A549 treated with GW870086 at 1 μM for 4 hours (cell line): ENCODE measurements around the gene THBD. TPM values are rescaled to one million over a fixed set of nuclear protein-coding genes. Genes with fewer than 3 reads are reported as not detected.

Source experiments
- total RNA-seq: library from RNA; stranded (reverse); fragments of 200-300 nt; extraction: Qiagen RNA extraction; gene quantifications from 5 replicates; pipeline ENCODE4 v1.2.3, GENCODE V29; 2022; ENCODE audit warnings: low read depth

The THBD gene, protein sequence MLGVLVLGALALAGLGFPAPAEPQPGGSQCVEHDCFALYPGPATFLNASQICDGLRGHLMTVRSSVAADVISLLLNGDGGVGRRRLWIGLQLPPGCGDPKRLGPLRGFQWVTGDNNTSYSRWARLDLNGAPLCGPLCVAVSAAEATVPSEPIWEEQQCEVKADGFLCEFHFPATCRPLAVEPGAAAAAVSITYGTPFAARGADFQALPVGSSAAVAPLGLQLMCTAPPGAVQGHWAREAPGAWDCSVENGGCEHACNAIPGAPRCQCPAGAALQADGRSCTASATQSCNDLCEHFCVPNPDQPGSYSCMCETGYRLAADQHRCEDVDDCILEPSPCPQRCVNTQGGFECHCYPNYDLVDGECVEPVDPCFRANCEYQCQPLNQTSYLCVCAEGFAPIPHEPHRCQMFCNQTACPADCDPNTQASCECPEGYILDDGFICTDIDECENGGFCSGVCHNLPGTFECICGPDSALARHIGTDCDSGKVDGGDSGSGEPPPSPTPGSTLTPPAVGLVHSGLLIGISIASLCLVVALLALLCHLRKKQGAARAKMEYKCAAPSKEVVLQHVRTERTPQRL
- total RNA-seq, result 47.1 to 57.7 TPM (median 50.6 TPM) in 5 replicates

GRCh38 chr20:23049201-23050075 is at the start of gene THBD:
TSS of gene THBD (minus strand) at chr20:23049672. CDS start at chr20:23049504, 168 bp downstream.

DNA sequence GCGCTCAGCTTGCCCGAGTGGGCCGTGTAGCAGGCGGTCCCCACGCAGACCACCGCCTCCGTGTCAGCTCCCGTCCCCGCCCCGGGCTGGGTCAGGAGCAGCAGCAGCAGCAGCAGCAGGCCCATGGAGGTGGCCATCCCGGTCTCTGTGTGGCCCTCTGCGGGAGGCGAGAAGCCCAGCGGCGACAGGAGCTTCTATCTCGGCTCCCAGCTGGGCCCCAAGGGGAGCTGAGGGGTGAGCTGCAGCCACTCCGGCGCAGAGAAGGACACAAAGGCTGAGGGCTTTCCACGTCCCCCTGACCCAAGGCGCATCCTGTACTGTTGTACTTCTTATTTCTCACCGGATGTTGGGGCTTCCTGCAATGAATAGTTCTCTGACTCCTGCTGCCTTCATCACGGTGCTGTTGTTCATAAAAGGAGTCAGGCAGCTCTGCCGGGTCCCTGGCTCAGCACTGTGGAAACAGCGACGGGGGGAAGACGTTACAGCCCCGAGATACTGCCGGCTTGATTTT is 36.6 kb upstream of the THBD start, which contains the start of gene CD93:
CD93 (minus strand) TSS at position 269 of the 511 bp plus-strand sequence; CDS start at position 137, 132 bp downstream.

GRCh38 chr20:23034721-23035671 is 14.5 kb downstream of the THBD start, which contains the start of gene SSTR4:
TSS of gene SSTR4 (plus strand) at chr20:23035312. CDS start at chr20:23035484, 172 bp downstream.

Other genes starting within 250 kb of the THBD start
- 0.12 to 0.26 TPM (median 0.19 TPM) in 5 replicates for gene SSTR4, start 14.4 kb downstream of the THBD start, total RNA-seq
- gene CD93, start 36.7 kb upstream of the THBD start, total RNA-seq, result 0.02 to 0.03 TPM in 2 of 5 replicates, not detected in the others